GM18502 (cell line): Measurements from ENCODE around the gene LINGO3.
"Not testable (repeated sequence)": the region's sequence is repeated elsewhere in the genome, so short reads cannot be mapped to it uniquely, and the experiment has no call there.

Source experiments
- ATAC-seq: cut with Tn5 transposase; IDR thresholded peaks from one replicate; pipeline ENCODE4 v1.9.1; 2021; ENCODE audit warnings: mild to moderate bottlenecking; ENCODE audit not compliant: unreplicated experiment, poor library complexity

LINGO3 gene, protein sequence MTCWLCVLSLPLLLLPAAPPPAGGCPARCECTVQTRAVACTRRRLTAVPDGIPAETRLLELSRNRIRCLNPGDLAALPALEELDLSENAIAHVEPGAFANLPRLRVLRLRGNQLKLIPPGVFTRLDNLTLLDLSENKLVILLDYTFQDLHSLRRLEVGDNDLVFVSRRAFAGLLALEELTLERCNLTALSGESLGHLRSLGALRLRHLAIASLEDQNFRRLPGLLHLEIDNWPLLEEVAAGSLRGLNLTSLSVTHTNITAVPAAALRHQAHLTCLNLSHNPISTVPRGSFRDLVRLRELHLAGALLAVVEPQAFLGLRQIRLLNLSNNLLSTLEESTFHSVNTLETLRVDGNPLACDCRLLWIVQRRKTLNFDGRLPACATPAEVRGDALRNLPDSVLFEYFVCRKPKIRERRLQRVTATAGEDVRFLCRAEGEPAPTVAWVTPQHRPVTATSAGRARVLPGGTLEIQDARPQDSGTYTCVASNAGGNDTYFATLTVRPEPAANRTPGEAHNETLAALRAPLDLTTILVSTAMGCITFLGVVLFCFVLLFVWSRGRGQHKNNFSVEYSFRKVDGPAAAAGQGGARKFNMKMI

DNA sequence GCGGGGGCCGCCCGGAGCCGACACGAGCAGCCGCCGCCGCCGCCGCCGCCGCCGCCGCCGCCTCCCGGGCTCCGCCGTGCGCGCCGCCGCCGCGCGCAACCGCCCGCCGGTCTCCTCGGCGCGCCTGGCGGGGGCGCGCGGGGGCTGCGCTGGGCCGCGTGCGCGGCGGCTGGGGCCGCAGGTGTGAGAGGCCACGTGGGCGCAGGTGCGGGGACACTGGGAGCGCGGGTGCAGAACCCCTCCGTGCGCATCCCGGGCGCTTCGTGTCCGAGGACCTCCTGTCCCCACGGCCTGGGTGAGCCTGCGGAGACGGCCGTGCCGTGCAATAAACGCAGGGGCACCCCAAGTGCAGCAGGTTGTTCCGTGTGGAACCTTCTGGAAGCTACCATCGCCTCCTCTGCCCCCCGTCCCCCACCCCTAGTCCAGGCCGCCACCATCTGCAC is at the start of gene LINGO3:
LINGO3 (minus strand) TSS at position 41 of the 443 bp plus-strand sequence. CDS start 16,378 bp downstream, outside the sequence.
- no peak for ATAC-seq

DNA sequence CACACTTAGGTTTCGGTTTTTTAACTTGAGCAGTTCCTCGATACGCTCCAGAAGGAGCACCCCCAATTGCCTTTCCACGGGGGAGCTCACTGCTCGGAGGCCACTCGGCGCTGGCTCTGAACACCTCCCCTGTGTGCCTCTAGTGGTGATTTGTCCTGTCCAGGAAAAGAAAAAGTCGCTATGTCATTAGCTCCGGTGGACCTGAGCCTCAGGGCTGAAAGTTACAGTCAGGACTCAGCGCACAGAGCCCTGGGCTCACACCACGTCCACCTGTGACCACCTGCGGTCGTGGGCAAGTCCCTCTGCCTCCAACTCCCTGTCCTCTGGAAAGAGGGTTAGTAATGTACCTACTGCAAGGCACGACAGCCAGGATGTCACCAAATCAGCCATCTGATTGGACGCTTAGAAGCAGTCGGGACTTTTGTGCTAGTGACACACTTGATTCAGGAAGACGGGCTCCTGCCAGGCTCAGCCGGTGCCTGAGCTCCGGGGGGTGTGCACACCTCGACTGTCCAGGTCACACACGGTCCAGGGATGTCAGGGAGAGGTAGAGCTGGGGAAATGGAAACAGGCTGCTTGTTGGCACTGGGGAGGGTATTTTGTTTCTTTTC is 48.2 kb upstream of the LINGO3 start:
- no peak for ATAC-seq

DNA sequence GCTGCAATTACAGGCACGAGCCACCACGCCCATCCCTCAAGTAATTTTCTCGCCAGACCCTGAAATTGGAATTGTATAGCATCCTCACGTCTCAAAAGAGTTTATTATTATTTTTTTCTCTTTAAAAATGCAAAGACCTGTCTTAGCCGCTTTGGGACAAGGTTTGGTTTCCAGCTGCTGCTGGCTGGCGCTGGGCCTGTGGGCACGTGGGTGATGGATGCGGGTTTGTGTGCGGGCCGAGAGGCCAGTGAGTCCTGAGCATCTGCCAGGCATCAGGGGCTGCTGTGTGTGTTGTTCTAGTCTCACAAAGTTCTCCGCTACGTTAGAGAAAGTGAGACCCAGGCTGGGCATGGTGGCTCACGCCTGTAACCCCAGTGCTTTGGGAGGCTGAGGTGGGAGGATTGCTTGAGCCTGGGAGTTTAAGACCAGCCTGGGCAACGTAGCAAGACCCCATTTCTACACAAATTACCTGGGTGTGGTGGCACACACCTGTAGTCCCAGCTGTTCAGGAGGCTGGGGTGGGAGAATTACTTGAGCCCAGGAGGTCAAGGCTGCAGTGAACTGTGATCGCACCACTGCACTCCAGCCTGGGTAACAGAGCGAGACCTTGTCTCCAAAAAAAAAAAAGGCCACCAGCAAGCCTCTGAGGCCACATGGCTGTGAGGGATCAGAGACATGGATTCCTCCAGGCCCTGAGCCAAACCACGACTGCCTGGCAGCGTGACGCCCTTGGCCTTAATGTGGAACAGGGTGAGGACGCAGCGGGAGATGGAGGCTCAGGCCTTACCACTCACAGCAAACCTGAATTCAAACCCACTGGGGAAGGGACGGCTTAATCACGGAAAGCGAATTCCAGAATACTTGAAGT is 47.4 kb upstream of the LINGO3 start:
- ATAC-seq: no peak

DNA sequence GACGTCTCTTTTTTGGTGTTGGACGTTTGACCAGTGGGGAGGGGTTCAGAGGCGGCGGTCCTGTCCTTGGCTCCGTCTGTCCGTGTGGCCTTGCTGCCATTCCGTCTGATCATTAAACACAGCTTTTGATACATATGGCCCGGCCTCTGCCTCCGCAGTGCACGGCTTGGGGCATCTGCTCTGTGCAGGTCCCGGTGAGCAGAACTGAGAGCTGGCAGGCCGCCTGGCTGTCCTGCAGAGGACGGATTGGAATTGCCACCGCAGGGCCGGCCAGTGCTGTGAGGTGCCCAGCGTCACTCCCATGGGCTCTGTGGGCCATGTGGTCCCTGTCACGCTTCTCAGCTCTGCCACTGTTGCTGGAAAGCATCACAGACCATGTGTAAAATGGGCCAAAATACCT is 46.7 kb upstream of the LINGO3 start:
- no peak for ATAC-seq

DNA sequence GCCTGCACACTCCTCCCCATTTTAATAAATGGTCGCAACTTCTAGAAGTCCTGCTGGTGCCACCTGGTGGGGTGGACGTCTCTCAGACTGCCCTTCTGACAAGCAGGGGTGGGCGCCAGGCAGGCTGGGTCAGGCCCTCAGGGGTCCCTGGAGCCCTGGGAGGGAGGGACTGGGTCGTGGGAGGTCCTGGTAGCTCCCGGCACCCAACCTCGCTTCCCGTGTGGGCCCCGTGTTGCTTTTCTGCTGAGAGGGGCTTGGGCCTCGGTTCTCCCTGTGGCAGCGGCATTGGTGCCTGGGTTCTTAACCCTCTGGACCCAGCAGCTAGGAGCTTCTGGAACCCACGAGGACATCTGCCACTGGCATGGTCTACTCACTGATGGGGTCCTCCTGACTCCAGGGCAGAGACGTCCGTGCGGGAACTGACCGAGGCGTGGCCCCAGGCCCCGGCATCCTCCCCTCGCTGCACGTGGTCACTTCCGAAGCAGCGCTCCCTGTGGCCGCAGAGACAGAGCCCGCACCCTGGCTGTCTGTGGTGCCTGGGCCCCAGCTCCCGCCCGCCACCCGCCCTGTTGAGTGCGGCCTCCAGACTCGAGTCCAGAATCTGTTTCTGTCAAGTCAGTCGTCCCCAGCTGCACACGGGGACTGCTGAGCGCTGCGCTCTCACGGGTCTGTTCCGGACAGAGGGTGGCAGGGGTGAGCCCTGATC is 46.1 kb upstream of the LINGO3 start:
- ATAC-seq: no peak

DNA sequence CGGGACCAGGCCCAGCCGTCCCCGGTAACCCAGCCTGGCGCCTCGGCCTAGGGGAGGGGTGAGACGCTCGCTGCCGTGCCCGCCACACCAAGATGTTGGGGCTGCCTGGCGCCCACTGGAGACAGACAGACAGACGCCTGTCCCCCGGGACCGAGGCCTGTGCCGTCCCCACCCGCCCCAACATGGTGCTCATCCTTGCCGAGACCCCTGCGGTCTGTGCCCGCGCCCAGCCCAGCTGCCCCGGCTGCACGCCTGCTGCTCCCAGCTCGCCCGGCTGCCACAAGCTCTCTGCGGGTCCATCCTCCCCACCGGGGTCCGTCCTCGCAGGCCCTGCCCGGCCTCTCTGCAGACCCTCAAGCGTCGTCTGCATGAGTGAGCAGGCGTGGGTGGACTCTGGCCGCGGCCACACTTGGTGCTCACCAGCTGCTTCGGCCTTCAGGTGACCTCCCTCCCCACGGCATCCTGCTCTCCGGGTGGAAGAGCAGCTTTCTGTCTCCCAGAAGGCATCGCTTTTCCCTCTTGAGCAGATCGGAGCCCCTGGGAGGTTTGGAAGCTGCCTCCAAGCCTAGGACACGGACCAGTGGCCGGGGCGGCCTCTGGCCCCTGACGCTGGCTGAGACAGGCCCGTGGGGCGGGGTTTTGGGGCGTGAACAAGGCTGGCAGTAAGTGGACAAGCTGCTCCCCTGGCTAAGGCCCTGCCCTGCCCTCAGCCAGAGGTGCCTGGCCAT is 45.4 kb upstream of the LINGO3 start:
- ATAC-seq: no peak

DNA sequence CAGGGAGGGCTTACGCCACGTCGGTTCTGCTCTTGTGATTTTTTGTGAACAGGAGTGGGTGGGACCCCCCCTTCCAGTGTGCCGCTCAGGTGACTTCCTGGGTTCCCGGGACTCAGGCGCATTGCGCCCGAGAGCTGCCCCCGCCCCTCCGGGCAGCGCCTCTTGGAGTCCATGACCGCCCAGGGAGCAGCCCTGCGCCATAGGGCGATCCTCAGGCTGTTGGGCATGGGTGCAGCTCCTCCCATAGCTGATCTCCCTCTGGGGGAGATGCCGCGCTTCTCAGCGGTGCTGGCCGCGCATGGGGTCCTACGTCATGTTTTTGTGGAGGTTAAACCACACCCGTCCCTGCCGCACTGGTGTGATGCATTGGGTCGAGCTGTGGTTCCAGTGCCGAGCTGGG is 44.2 kb upstream of the LINGO3 start:
- ATAC-seq: no peak

DNA sequence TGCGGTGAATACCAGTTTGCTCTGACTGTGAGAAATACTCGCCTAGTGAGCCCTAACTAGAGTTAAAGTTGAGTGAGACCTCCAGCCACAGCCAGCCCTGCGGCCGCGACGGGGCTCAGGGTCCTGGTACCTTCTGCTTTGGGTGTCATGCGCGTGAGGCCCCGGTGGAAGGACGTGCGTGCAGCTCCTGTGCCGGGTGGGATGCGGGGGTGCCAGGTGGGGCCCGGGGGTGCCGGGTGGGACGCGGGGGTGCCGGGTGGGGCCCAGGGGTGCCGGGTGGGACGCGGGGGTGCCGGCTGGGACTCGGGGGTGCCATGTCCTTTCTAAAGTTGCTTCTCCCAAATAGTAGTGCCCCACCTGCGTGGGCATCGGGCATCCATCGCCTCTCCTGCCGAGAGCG is 43.6 kb upstream of the LINGO3 start:
- no peak for ATAC-seq

DNA sequence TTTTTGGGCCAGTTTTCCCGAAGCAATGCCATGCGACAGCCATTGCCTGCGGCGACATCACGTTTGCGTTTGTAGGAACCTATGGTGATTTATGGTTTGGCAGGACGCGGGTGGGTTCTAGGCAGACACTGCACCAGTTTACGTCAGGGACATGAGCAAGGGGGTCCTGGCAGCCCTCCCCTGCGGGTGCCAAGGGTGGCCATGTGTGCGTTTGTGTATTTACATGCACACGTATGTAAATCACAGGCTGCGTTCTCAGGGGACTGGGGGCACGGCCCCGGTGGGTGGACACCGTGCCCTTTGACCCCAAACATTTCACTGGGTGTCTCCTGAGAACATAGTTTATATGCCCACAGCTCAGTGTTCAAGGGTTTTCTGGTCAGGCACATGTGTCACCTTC is 42.7 kb upstream of the LINGO3 start:
- ATAC-seq: no peak

DNA sequence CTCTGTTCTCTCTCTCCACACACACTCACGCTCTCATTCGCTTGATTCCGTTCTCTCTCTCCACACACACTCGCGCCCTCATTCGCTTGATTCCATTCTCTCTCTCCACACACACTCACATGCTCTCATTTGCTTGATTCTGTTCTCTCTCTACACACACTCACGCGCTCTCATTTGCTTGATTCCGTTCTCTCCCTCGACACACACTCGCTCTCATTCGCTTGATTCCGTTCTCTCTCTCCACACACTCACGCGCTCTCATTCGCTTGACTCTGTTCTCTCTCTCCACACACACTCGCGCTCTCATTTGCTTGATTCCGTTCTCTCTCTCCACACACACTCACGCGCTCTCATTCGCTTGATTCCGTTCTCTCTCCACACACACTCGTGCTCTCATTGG is 41.9 kb upstream of the LINGO3 start:
- ATAC-seq: not testable (repeated sequence)

DNA sequence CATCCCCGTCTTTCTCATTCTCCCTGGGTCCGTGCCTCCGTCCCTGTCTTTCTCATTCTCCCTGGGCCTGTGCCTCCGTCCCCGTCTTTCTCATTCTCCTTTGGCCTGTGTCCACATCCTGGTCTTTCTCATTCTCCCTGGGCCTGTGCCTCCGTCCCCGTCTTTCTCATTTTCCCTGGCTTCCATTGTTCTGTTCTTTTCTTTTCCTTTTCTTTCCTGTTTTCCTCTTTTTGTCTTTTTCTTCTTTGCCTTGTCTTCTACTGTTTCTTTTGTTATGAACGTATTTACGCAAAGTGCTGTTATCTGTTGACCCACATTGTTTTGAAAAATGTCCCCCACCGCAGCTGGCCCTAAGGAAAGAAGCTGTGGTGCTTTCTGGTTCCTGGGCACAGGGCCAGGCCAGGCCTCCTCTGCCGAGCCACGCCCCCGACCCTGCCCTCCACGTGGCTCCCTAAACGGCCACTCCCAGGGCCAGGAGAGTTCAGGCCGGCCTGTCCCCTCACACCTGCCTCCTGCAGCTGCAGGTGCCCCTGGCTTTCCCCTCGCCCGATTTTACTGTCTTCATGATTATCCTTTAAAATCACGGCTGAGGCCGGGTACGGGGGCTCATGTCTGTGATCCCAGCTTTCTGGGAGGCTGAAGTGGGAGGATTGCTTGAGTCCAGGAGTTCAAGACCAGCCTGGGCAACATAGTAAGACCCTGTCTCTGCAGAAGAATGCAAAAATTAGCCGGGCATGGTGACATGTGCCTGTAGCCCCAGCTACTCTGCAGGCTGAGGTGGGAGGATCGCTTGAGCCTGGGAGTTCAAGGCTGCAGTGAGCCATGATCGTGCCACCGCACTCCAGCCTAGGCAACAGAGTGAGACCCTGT is 38.1 kb upstream of the LINGO3 start:
- ATAC-seq: no peak

DNA sequence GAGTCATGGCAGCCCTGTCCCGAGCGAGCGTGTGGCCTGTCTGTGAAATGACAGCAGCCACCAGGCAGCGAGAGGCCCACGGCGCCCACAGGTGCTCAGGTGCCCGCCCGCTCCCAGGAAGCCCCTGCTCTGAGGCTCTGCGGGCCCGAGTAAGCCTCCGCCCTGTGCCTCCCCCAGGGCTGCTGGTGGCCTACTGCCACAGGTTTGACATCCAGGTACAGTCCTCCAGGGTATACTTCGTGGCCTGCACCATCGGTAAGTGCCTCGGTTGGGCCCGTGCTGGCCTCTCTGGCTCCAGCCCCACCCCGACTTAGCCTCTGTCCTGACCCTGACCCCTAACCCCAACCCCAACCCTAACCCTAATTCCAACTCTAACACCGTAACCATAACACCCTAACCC is 37.1 kb upstream of the LINGO3 start:
- no peak for ATAC-seq

DNA sequence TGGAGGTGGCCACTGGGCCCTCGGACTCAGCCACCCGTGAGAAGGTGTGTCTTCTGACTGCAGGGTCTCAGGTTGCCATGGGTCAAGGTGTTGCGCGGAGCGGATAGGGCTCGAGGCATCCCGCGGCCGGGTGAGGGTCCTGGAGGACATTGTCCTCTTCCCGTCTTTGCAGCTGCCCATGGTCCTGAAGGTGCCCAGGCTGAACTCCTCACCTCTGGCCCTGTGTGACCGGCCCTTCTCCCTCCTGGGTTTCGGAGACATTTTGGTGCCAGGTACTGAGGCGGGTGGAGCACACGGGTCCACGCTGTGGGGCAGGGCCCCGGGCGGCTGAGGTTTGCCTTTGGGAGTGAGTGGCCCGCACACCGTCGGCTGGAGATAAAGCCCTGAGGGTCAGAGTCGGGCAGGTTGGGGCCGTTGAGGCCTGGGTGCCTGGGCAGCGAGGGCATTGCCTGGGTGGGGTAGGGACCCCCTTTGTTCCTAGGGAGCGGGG is 36.5 kb upstream of the LINGO3 start:
- no peak for ATAC-seq

DNA sequence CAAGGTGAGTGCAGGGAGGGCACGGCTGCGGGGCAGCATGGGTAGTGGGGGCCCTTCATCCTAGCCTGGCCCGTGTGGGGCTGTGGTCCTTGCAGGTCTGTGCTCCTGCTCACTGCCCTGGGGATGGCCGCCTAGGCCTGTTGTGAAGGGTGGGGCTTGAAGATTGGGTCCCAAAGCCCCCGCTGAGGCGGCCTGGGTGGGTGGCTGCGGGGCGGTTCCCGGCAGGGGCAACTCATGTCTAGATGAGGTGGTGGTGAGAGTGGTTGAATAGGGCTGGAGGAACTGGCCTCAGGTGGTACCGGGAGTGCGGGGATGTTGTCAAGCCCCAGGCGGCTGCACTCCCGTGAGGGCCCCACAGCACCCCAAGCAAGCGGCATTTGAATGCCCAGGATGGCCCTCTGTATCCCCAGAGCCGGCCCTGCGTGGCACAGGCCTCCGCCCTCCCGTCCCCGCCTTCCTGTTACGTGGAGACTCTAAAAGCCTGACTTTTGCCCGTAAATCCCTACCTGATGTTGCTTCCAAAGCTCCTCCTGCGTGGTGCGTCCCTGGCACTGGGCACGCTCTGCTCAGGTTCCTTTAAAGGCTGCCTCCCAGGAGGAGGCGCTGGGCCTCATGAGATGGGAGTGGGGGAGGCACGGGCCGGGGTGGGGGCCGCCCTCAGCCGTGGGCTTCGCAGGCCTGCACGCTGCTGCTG is 35.5 kb upstream of the LINGO3 start:
- ATAC-seq: no peak

DNA sequence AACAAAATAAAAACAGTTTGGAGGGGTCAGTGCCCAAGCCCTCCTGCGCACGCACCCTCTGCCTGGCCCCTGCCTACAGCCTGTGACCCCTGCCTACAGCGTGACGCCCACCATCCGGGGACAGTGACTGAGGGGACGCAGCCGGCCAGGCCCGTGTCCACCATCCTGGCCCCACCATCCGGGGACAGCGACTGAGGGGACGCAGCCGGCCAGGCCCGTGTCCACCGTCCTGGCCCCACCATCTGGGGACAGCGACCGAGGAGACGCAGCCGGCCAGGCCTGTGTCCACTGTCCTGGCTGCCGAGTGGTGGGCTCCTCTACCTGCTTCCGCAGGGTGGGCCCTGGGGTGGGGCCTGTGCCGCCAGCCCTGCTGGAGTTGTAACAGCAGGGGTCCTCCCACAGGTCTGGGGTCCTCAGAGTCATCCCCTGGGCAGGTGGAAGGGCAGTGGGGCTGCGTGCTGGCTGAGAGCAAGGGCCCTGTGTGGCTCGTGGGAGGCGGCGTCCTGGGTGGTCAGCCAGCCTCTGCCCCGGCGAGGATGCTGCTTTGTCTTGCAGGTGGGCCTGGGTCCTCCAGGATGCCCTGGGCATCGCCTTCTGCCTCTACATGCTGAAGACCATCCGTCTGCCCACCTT is 34.8 kb upstream of the LINGO3 start:
- ATAC-seq: no peak

DNA sequence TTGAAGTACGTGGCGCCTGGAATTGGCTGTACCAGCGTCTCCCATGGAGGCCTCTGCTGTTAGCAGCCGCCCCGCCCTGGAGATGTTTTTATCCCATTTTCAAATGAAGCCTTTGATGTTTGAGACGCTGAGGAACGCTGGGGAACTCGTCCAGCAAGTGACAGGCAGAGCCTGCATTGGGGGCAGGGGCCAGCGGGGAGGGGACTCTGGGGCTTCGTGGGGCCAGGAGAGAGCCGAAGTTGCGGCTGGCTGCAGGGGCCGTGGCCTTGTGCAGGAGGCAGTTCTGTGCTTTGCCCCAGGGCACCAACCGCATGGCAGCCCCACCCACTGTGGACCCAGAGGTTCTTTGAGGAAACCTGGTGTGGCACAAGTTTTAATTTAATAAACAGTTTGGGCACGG is 34.0 kb upstream of the LINGO3 start:
- ATAC-seq: no peak

DNA sequence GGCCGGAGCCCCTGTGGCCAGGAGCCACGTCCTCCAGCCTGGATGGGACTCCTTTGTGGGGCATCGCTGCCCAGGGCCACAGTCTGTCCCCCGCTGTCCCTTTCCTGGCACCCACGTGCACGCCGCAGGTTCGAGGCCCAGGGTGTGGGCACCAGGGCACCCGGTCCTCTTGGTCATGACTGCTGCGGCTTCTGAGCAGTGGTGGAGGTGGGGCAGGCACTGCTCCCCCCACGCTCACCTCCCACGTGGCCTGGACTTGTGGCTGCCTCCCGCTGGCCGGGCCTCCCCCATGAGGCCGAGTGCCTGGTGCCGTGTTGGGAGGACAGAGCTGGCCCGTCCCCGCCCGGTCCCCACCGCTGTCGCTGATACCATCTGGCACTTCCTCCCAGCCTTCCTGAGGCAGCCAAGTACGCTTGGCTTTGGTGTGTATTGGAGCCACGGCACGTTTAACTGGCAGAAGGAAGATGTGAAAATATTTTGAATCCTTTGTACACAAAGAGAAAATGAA is 33.3 kb upstream of the LINGO3 start:
- no peak for ATAC-seq
